Astrocyte (in vitro differentiated cells and primary cell): ENCODE data around the gene ABCC4.

Source experiments
- CTCF ChIP-seq: IDR thresholded peaks from 2 replicates; pipeline ENCODE4 v1.5.1; 2011; ENCODE audit warnings: low read depth, mild to moderate bottlenecking, inconsistent platforms, low read length, moderate library complexity; ENCODE audit not compliant: insufficient read depth
- EZH2 ChIP-seq: IDR thresholded peaks from 2 replicates; pipeline ENCODE4 v1.6.1; 2012; ENCODE audit warnings: mild to moderate bottlenecking, low read length, inconsistent platforms; ENCODE audit not compliant: insufficient read depth

GRCh38 chr13:95129004-95129403 is 172.2 kb downstream of the ABCC4 start:
- TF ChIP-seq CTCF: no peak
- TF ChIP-seq EZH2: no peak
